Thoracic aorta (tissue), 2 donors: ENCODE results near the gene FOXB2. TPM values are rescaled to one million over a fixed set of nuclear protein-coding genes. Genes with fewer than 3 reads are reported as not detected.

Experiments used
- ATAC-seq: fragments of 150-250 bp; one replicate; pipeline ENCODE4 v1.8.0; 2017; ENCODE audit warnings: low read depth; ENCODE audit not compliant: insufficient number of reproducible peaks, low FRiP score
- DNase-seq: peaks from one replicate; pipeline ENCODE4 v3.0.0-alpha.2; 2020; ENCODE audit warnings: low spot score
- H3K27ac ChIP-seq, 2 donors: fragments of 200-600 bp; sonication (generic); 1 replicate in 1 of 2; 2 replicates in 1 of 2; pipeline ENCODE4 v1.5.1; 2016; ENCODE audit warnings: mild to moderate bottlenecking in 2 of 2, moderate library complexity in 2 of 2
- H3K27me3 ChIP-seq: fragments of 200-600 bp; sonication (generic); replicated peaks from 2 replicates; pipeline ENCODE4 v1.6.0; 2016; ENCODE audit warnings: mild to moderate bottlenecking; ENCODE audit not compliant: insufficient read depth
- H3K36me3 ChIP-seq: fragments of 200-600 bp; sonication (generic); one replicate; pipeline ENCODE4 v1.5.1; 2016
- H3K4me1 ChIP-seq, 2 donors: fragments of 200-600 bp; sonication (generic); 1 replicate in 1 of 2; 2 replicates in 1 of 2; pipeline versions ENCODE4 v1.5.1 to v1.6.0; 2016; ENCODE audit warnings: low read depth in 2 of 2, mild to moderate bottlenecking in 1 of 2; ENCODE audit not compliant: control insufficient read depth in 1 of 2
- H3K4me3 ChIP-seq: fragments of 200-600 bp; sonication (generic); 2 replicates; pipeline ENCODE4 v1.5.1; 2016; ENCODE audit warnings: mild to moderate bottlenecking
- H3K9me3 ChIP-seq: fragments of 200-600 bp; sonication (generic); 2 replicates; pipeline ENCODE4 v1.5.1; 2016
- CTCF ChIP-seq: fragments of 200-600 bp; sonication (generic); IDR thresholded peaks from one replicate; pipeline ENCODE4 v1.5.1; 2019; ENCODE audit warnings: antibody characterized with exemption
- total RNA-seq, 2 donors: library from RNA; depleted of rRNA; stranded (reverse); fragments of >200 nt; gene quantifications; one replicate each; pipeline versions ENCODE4 v1.1.0 to v1.2.3, GENCODE V29; 2016

FOXB2 gene
- total RNA-seq, 2 donors from 2014 or later: not detected

- no peak for DNase-seq
- Histone ChIP-seq H3K4me1 (peaks cover 4 to 30% of the 10 kb centered on the region in 2 donors), H3K4me3 (no peak overlapping the region), H3K27ac (peak overlapping the region in 1 of 2 donors; percentile 18), H3K9me3 (no peaks in the 10 kb centered on the region), H3K36me3 (no peaks in the 10 kb centered on the region), H3K27me3 (peaks cover 56% of the 10 kb centered on the region)
- no peak for ATAC-seq
- TF ChIP-seq CTCF: no peak
Observed at GRCh38 chr9:77022783-77023440, 3.5 kb downstream of the FOXB2 start.

- no peak for TF ChIP-seq CTCF
- no peaks in the 10 kb centered on the region for H3K36me3 ChIP-seq
- peaks cover 48% of the 10 kb centered on the region for H3K27me3 ChIP-seq
- ATAC-seq (no peak), DNase-seq (no peak)
- H3K9me3 ChIP-seq: no peaks in the 10 kb centered on the region
- peaks cover 0 to 22% of the 10 kb centered on the region in 2 donors for H3K4me1 ChIP-seq
- no peak overlapping the region for H3K4me3 ChIP-seq
- no peak overlapping the region for H3K27ac ChIP-seq
Observed at GRCh38 chr9:77023726-77024125, 4.3 kb downstream of the FOXB2 start.

- Histone ChIP-seq H3K27ac (no peak overlapping the region), H3K9me3 (no peaks in the 10 kb centered on the region), H3K36me3 (no peaks in the 10 kb centered on the region), H3K27me3 (peaks cover 40% of the 10 kb centered on the region), H3K4me3 (no peak overlapping the region), H3K4me1 (peaks cover 0 to 11% of the 10 kb centered on the region in 2 donors)
- DNase-seq (no peak), ATAC-seq (no peak)
- TF ChIP-seq CTCF: no peak
Observed at GRCh38 chr9:77024776-77025545, 5.5 kb downstream of the FOXB2 start.

- no peaks in the 10 kb centered on the region for H3K36me3 ChIP-seq
- H3K27ac ChIP-seq: no peak overlapping the region
- H3K4me3 ChIP-seq: no peak overlapping the region
- H3K4me1 ChIP-seq: no peaks in the 10 kb centered on the region
- ATAC-seq: no peak
- H3K27me3 ChIP-seq: peaks cover 8% of the 10 kb centered on the region
- no peak for TF ChIP-seq CTCF
- no peaks in the 10 kb centered on the region for H3K9me3 ChIP-seq
- no peak for DNase-seq
Observed at GRCh38 chr9:77028478-77028877, 9.0 kb downstream of the FOXB2 start.

GRCh38 chr9:77030045-77030444 is 10.6 kb downstream of the FOXB2 start:
- Histone ChIP-seq H3K36me3 (no peaks in the 10 kb centered on the region), H3K27ac (no peak overlapping the region), H3K4me3 (no peak overlapping the region), H3K9me3 (no peaks in the 10 kb centered on the region), H3K27me3 (no peaks in the 10 kb centered on the region), H3K4me1 (no peaks in the 10 kb centered on the region)
- DNase-seq (no peak), ATAC-seq (no peak)
- no peak for TF ChIP-seq CTCF
